ENCODE data around the gene TANC1.

TANC1 gene

GRCh38 chr2:159160954-159161353 is 192.5 kb downstream of the TANC1 start:
- DNase-seq (ENCODE audit: low read depth), result no peak

- DNase-seq (ENCODE audit: low read depth), result peak; percentile 21
These were observed 195.5 kb downstream of the TANC1 start for GRCh38 chr2:159163930-159164329.

GRCh38 chr2:159164457-159164911 is 196.0 kb downstream of the TANC1 start:
- DNase-seq (ENCODE audit: low read depth), result peak; percentile 31

- DNase-seq (ENCODE audit: low read depth), result no peak
These were observed 196.6 kb downstream of the TANC1 start for GRCh38 chr2:159165048-159165447.

GRCh38 chr2:159168707-159169106 is 200.3 kb downstream of the TANC1 start:
- peak; percentile 30 for DNase-seq (ENCODE audit: low read depth)

GRCh38 chr2:159169187-159169586 is 200.7 kb downstream of the TANC1 start:
- peak; percentile 14 for DNase-seq (ENCODE audit: low read depth)

- DNase-seq (ENCODE audit: low read depth), result no peak
These were observed 204.0 kb downstream of the TANC1 start for GRCh38 chr2:159172403-159172802.

GRCh38 chr2:159174759-159175158 is 206.3 kb downstream of the TANC1 start:
- no peak for DNase-seq (ENCODE audit: low read depth)

- no peak for DNase-seq (ENCODE audit: low read depth)
These were observed 206.7 kb downstream of the TANC1 start for GRCh38 chr2:159175182-159175581.

- no peak for DNase-seq (ENCODE audit: low read depth)
These were observed 207.5 kb downstream of the TANC1 start for GRCh38 chr2:159175927-159176326.

- DNase-seq (ENCODE audit: low read depth), result no peak
These were observed 208.1 kb downstream of the TANC1 start for GRCh38 chr2:159176555-159176954.

- no peak for DNase-seq (ENCODE audit: low read depth)
These were observed 208.9 kb downstream of the TANC1 start for GRCh38 chr2:159177357-159177756.

- DNase-seq (ENCODE audit: low read depth), result no peak
These were observed 209.5 kb downstream of the TANC1 start for GRCh38 chr2:159177957-159178356.

GRCh38 chr2:159179096-159179495 is 210.7 kb downstream of the TANC1 start:
- DNase-seq (ENCODE audit: low read depth), result no peak

- no peak for DNase-seq (ENCODE audit: low read depth)
These were observed 211.3 kb downstream of the TANC1 start for GRCh38 chr2:159179696-159180095.

- no peak for DNase-seq (ENCODE audit: low read depth)
These were observed 214.9 kb downstream of the TANC1 start for GRCh38 chr2:159183346-159183745.

GRCh38 chr2:159185401-159186130 is 217.1 kb downstream of the TANC1 start:
- DNase-seq (ENCODE audit: low read depth), result peak; percentile 50

- DNase-seq (ENCODE audit: low read depth), result no peak
These were observed 218.0 kb downstream of the TANC1 start for GRCh38 chr2:159186462-159186861.

- no peak for DNase-seq (ENCODE audit: low read depth)
These were observed 218.7 kb downstream of the TANC1 start for GRCh38 chr2:159187106-159187505.

GRCh38 chr2:159188449-159188848 is 220.0 kb downstream of the TANC1 start:
- no peak for DNase-seq (ENCODE audit: low read depth)

GRCh38 chr2:159192371-159192918 is 224.0 kb downstream of the TANC1 start:
- DNase-seq (ENCODE audit: low read depth), result no peak

- no peak for DNase-seq (ENCODE audit: low read depth)
These were observed 225.4 kb downstream of the TANC1 start for GRCh38 chr2:159193791-159194190.

- DNase-seq (ENCODE audit: low read depth), result no peak
These were observed 225.8 kb downstream of the TANC1 start for GRCh38 chr2:159194241-159194640.

- DNase-seq (ENCODE audit: low read depth), result no peak
These were observed 227.3 kb downstream of the TANC1 start for GRCh38 chr2:159195697-159196096.

Measured in amniotic epithelial cell (primary cell).